A549 treated with AZD2906 at 1 μM for 4 hours (cell line): Measurements from ENCODE around the gene SLC40A1. TPM values are rescaled to one million over a fixed set of nuclear protein-coding genes. Genes with fewer than 3 reads are reported as not detected.

Experiments
- total RNA-seq: library from RNA; stranded (reverse); fragments of 200-300 nt; extraction: Qiagen RNA extraction; gene quantifications from 5 replicates; pipeline ENCODE4 v1.2.3, GENCODE V29; 2022

Gene SLC40A1, protein sequence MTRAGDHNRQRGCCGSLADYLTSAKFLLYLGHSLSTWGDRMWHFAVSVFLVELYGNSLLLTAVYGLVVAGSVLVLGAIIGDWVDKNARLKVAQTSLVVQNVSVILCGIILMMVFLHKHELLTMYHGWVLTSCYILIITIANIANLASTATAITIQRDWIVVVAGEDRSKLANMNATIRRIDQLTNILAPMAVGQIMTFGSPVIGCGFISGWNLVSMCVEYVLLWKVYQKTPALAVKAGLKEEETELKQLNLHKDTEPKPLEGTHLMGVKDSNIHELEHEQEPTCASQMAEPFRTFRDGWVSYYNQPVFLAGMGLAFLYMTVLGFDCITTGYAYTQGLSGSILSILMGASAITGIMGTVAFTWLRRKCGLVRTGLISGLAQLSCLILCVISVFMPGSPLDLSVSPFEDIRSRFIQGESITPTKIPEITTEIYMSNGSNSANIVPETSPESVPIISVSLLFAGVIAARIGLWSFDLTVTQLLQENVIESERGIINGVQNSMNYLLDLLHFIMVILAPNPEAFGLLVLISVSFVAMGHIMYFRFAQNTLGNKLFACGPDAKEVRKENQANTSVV
- 1.7 to 2.2 TPM (median 1.9 TPM) in 5 replicates for total RNA-seq

DNA sequence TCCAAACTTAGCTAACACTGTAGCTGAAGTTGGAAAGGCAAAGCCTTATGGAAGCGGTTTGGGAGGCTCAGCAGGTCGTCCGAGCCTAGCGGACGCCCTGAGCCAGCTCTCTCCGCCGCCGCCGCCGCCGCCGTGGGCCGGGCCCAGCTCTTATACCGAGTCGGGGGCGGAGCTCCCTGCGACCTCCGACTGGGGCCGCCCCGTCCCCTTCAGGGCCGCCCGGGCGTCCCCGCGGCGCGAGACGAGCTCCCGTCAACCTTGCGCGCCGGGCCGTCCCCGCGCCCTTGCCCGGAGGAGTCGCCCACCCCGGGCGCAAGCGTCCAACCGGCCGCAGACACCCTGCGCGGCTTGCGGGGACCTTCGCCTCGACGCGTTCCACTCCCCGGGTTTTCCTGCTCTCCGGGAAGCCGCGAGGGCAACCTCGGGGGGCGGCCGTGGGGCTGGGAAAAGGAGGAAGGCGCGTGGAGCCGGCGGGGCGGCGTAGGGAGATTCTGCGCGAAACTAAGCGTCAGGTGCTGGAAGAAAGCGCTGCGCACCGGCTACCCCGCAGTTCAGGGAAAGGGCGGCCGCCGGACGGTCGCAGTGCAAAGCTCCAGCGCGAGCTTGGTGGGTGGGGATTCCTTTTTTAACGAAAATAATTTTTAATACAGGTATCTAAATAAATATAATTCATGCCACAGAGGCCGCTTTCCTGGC is at the start of gene SLC40A1:
Gene SLC40A1, minus strand, starts transcription at position 129 of the 696 bp plus-strand sequence. CDS start 326 bp downstream, outside the sequence.

Other genes starting within 250 kb of the SLC40A1 start
- gene WDR75, start 139.3 kb downstream of the SLC40A1 start, total RNA-seq = 30.8 to 50.5 TPM (median 34.3 TPM) in 5 replicates
- gene ASNSD1, start 80.7 kb upstream of the SLC40A1 start, total RNA-seq = 28.5 to 41.3 TPM (median 33.0 TPM) in 5 replicates
- gene ANKAR, start 93.9 kb upstream of the SLC40A1 start, total RNA-seq = 1.0 to 1.9 TPM (median 1.3 TPM) in 5 replicates
- gene OSGEPL1, start 182.0 kb upstream of the SLC40A1 start, total RNA-seq = 3.7 to 4.1 TPM (median 3.8 TPM) in 5 replicates
- gene ORMDL1, start 203.6 kb upstream of the SLC40A1 start, total RNA-seq = 34.2 to 43.0 TPM (median 42.5 TPM) in 5 replicates
- 6.3 to 7.2 TPM (median 6.9 TPM) in 5 replicates for gene PMS1, start 203.7 kb upstream of the SLC40A1 start, total RNA-seq